Renal cortex interstitium (tissue), 11 donors: ENCODE measurements around the gene DDX53. TPM values are rescaled to one million over a fixed set of nuclear protein-coding genes. Genes with fewer than 3 reads are reported as not detected.

Source experiments
- DNase-seq, 11 donors: peaks; one replicate each; pipeline ENCODE4 v3.0.0-alpha.2; 2013; ENCODE audit warnings: low read depth in 9 of 11, low spot score in 4 of 11; ENCODE audit errors: extremely low read depth in 1 of 11
- polyA plus RNA-seq, 3 donors: library from polyadenylated mRNA; unstranded; fragments of 120-200 nt; gene quantifications; one replicate each; pipeline ENCODE4 v1.2.1, GENCODE V29; 2013; ENCODE audit not compliant: insufficient read length in 3 of 3

The DDX53 gene
- polyA plus RNA-seq, 3 donors, result not detected

DNA sequence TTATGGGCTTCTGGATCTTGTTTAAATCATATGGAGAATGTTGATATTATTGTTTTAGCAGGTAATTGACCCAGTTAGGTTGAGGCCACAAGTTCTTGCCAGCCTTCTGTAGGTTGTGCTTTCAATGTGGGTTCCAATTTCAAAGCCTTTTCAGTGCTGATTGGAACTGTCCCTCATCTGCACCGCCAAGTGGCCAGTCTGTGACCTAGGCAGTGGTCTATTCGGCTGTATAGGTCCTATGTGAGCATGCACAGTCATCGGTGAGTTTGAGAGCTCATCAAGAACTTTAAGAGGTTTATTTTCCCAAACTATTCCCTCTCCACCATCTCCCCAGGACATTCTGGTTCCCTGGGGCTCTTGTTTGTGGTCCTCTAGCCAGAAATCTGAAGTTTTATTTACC lies 35.7 kb downstream of the DDX53 start:
- DNase-seq, result no peak

GRCh38 chrX:23046443-23046842 lies 46.7 kb downstream of the DDX53 start:
- no peak for DNase-seq

DNA sequence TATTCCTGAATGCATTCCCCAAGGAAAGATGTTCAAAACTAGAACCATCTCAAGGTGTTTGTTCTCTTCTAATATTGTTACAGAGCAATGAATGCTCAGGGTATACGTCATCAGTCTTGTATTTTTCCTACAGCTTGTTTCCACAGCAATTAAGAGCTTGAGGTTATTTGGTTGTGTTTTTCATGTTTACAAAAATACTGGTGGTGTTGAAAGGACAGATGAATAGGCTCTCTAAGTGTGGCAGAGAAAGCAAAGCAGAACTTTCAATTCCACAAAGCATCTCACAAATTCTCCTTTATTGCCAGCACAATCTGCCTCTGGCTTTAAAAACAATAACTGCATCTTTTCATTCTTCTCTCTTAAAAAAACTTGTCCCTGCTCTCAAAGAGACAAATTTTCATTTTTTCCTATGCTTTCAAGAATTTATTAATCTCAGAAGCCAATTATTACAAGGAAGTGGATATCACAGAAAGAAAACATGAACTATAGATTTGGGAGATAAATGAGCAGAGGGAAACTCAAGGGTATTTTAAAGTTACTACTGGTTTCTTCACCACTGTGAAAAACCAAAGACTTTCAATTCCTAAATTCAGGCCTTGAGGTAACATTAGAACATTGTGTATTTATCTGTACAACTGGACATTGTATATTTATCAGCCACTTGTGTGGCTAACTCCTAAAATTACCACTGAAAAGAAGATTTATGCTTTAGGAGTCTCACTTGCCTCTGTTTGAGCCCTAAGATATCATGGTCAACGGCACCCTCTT lies 49.2 kb downstream of the DDX53 start:
- DNase-seq, result no peak

- no peak for DNase-seq
Measured at GRCh38 chrX:23052324-23052723, 52.6 kb downstream of the DDX53 start.
